ENCODE measurements around the gene SMAGP.

DNA sequence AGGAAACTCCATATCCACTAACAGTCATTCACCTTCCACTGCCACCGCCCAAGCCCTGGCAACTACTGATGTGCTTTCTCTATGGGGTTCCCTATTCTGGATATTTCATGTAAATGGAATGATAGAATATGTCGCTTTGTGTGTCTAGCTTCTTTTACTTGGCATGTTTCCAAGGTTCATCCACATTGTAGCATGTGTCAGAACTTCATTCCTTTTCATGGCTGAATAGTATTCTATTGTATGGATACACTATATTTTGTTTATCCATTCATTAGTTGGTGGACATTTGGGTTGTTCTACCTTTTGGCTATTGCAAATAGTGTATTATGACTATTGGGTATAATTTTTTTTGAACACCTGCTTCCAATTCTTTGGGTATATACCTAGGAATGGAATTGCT is 61.0 kb downstream of the SMAGP start:
- TF ChIP-seq RFX5 (IDR thresholded peaks at IDR 0.05; ENCODE audit: low read depth, low read length) (no peak), USF2 (IDR thresholded peaks at IDR 0.05; ENCODE audit: low read depth, low read length) (no peak)
- TF ChIP-seq, protein P1, sequence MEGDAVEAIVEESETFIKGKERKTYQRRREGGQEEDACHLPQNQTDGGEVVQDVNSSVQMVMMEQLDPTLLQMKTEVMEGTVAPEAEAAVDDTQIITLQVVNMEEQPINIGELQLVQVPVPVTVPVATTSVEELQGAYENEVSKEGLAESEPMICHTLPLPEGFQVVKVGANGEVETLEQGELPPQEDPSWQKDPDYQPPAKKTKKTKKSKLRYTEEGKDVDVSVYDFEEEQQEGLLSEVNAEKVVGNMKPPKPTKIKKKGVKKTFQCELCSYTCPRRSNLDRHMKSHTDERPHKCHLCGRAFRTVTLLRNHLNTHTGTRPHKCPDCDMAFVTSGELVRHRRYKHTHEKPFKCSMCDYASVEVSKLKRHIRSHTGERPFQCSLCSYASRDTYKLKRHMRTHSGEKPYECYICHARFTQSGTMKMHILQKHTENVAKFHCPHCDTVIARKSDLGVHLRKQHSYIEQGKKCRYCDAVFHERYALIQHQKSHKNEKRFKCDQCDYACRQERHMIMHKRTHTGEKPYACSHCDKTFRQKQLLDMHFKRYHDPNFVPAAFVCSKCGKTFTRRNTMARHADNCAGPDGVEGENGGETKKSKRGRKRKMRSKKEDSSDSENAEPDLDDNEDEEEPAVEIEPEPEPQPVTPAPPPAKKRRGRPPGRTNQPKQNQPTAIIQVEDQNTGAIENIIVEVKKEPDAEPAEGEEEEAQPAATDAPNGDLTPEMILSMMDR (conservative IDR thresholded peaks at IDR 0.05; ENCODE audit: low read depth, low read length): no peak

Data from IMR-90 (cell line).